HL-60 (cell line): ENCODE results near the gene PLA2G12A.

ENCODE experiments used
- DNase-seq, 2 experiments: peaks; one replicate each; pipeline ENCODE4 v3.0.0-alpha.2; 2010 to 2020; ENCODE audit warnings: low read depth in 1 of 2, low spot score in 1 of 2
- H3K27ac ChIP-seq: fragments of 250-450 bp; sonication (Bioruptor Pico); replicated peaks from 2 replicates; pipeline ENCODE4 v1.5.1; 2020; ENCODE audit warnings: mild to moderate bottlenecking, moderate library complexity
- H3K27me3 ChIP-seq: fragments of 250-450 bp; sonication (Bioruptor Pico); 2 replicates; pipeline ENCODE4 v1.5.1; 2021; ENCODE audit warnings: mild to moderate bottlenecking, moderate library complexity; ENCODE audit not compliant: insufficient read depth, poor library complexity, severe bottlenecking
- H3K4me3 ChIP-seq: replicated peaks from 2 replicates; pipeline ENCODE4 v1.5.1; 2011; ENCODE audit warnings: mild to moderate bottlenecking, control low read depth, low read length; ENCODE audit not compliant: insufficient read depth
- GABPA ChIP-seq: IDR thresholded peaks from 2 replicates; pipeline ENCODE4 v1.6.1; 2012; ENCODE audit warnings: low read depth
- POLR2AphosphoS5 ChIP-seq: IDR thresholded peaks from 2 replicates; pipeline ENCODE4 v1.6.1; 2012; ENCODE audit warnings: low read depth
- SPI1 ChIP-seq: IDR thresholded peaks from 2 replicates; pipeline ENCODE4 v1.6.1; 2012; ENCODE audit warnings: low read depth, mild to moderate bottlenecking, borderline replicate concordance
- TF ChIP-seq, protein P1 (sequence below): IDR thresholded peaks from one replicate; pipeline ENCODE4 v1.5.1; 2011; ENCODE audit warnings: low read length, control low read depth, inconsistent platforms; ENCODE audit not compliant: insufficient read depth
- TF ChIP-seq, protein P2 (sequence below): IDR thresholded peaks from 2 replicates; pipeline ENCODE4 v1.6.1; 2012; ENCODE audit warnings: low read depth; ENCODE audit not compliant: insufficient replicate concordance

The PLA2G12A gene

DNA sequence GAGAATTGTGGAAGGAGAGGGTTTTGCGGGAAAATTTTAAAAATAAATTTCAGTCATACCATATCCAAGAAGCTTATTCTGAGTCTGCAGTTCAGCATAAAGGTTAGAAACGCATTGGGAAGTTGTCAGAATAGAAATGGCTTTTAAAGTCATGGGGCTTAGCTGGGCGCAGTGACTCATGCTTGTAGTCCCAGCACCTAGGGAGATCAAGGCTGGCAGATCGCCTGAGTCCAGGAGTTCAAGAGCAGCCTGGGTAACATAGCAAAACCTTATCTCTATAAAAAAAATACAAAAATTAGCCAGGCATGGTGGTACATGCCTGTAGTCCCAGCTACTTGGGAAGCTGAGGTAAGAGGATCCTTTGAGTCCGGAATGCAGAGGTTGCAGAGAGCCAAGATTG is 3.9 kb upstream of the PLA2G12A start:
- TF ChIP-seq, protein P1, sequence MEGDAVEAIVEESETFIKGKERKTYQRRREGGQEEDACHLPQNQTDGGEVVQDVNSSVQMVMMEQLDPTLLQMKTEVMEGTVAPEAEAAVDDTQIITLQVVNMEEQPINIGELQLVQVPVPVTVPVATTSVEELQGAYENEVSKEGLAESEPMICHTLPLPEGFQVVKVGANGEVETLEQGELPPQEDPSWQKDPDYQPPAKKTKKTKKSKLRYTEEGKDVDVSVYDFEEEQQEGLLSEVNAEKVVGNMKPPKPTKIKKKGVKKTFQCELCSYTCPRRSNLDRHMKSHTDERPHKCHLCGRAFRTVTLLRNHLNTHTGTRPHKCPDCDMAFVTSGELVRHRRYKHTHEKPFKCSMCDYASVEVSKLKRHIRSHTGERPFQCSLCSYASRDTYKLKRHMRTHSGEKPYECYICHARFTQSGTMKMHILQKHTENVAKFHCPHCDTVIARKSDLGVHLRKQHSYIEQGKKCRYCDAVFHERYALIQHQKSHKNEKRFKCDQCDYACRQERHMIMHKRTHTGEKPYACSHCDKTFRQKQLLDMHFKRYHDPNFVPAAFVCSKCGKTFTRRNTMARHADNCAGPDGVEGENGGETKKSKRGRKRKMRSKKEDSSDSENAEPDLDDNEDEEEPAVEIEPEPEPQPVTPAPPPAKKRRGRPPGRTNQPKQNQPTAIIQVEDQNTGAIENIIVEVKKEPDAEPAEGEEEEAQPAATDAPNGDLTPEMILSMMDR, result no peak
- TF ChIP-seq SPI1, result no peak
- no peak for TF ChIP-seq POLR2AphosphoS5
- TF ChIP-seq, protein P2, sequence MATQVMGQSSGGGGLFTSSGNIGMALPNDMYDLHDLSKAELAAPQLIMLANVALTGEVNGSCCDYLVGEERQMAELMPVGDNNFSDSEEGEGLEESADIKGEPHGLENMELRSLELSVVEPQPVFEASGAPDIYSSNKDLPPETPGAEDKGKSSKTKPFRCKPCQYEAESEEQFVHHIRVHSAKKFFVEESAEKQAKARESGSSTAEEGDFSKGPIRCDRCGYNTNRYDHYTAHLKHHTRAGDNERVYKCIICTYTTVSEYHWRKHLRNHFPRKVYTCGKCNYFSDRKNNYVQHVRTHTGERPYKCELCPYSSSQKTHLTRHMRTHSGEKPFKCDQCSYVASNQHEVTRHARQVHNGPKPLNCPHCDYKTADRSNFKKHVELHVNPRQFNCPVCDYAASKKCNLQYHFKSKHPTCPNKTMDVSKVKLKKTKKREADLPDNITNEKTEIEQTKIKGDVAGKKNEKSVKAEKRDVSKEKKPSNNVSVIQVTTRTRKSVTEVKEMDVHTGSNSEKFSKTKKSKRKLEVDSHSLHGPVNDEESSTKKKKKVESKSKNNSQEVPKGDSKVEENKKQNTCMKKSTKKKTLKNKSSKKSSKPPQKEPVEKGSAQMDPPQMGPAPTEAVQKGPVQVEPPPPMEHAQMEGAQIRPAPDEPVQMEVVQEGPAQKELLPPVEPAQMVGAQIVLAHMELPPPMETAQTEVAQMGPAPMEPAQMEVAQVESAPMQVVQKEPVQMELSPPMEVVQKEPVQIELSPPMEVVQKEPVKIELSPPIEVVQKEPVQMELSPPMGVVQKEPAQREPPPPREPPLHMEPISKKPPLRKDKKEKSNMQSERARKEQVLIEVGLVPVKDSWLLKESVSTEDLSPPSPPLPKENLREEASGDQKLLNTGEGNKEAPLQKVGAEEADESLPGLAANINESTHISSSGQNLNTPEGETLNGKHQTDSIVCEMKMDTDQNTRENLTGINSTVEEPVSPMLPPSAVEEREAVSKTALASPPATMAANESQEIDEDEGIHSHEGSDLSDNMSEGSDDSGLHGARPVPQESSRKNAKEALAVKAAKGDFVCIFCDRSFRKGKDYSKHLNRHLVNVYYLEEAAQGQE, result no peak
- no peak for TF ChIP-seq GABPA

DNA sequence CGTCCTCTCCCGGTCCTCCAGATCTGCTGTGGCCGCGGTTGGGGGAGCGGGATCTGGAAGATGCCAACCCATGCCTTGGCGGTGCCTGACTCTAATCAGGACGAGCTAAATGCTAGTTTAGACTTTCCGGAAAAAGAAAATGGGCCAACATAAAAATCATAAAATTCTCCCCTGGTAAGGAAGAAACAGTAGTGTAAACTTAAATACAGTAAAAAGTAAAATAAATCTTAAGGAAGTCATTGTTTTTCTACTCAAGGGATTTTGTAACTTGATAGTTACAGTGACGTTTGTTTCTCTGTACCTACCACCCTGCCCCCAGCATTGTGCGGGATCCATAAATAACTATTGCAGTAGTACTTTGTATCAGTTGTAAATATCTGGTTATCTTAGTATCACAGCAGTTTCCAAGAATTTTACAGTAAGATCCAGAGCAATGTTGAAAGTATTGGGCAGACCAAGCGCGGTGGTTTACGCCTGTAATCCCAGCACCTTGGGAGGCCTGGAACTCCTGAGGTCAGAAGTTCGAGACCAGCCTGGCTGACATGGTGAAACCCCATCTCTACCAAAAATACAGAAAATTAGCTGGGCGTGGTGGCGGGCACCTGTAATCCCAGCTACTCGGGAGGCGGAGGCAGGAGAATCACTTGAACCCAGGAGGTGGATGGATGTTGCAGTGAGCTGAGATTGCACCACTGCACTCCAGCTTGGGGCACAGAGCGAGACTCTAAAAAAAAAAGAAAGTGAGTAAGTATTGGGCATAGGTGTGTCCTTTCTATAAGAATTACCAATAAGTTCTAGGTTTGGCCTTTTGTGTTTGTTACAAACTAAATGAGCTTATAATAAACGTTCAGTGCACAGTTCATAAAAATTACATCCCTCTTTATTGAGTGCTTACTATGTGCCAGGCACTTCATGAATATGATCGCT is 1.0 kb upstream of the PLA2G12A start:
- Histone ChIP-seq H3K27ac (no peak overlapping the region; the same call in 1 of the 2 replicates), H3K27me3 (no peaks in the 10 kb centered on the region), H3K4me3 (peak overlapping the region; percentile 96)
- no peak for DNase-seq
- TF ChIP-seq GABPA, result no peak
- TF ChIP-seq, protein P1, result no peak
- TF ChIP-seq POLR2AphosphoS5, result no peak
- TF ChIP-seq, protein P2, result no peak
- no peak for TF ChIP-seq SPI1

More for the DNA sequence above, 3.9 kb upstream of the PLA2G12A start:
- no peaks in the 10 kb centered on the region for H3K27me3 ChIP-seq
- no peak for DNase-seq
- H3K27ac ChIP-seq, result no peak overlapping the region
- no peak overlapping the region for H3K4me3 ChIP-seq

DNA sequence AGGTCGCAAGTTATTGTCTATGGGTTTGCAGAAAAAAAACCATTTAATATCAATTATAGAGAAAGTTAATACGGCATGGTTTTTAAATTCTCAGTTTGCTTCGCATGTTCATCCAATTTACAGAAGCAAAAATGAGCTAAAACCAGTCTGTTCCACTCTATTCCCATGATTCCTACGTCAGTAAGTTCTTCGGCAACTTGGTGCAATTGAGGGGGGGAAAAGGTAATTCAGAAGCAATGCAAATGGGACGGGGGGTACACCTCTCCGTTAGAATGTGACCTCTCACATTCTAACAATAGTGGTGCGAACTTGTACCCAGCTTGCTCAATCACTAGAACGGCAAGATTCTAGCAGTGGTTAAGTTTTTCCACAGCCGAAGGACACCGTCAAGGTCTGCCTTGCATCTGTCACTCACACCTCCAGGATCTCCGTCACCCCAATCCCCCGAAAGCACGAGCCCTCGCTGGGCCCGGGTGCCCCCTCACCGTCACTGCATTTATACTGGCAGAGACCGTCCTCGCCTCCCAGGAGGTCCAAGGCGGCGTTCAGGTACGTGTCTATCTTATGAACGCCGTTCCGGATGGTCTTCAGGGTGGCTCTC is 653 bp downstream of the PLA2G12A start:
- Histone ChIP-seq H3K27ac (peak overlapping the region; percentile 38), H3K4me3 (peak overlapping the region; percentile 96), H3K27me3 (no peaks in the 10 kb centered on the region)
- peak in 1 of 2 experiments; percentile 24 for DNase-seq
- TF ChIP-seq GABPA, result no peak
- no peak for TF ChIP-seq SPI1
- TF ChIP-seq, protein P2, result no peak
